ENCODE results near the gene SLC13A5. TPM values are rescaled to one million over a fixed set of nuclear protein-coding genes. Genes with fewer than 3 reads are reported as not detected.

SLC13A5 gene
- polyA plus RNA-seq, 1 donor from 2014 or later, result 0.30 TPM

- peaks cover 15 to 21% (median 19%) of the 10 kb centered on the region in 3 donors for H3K4me1 Mint-ChIP-seq
- H3K36me3 Mint-ChIP-seq, result peaks cover 7% of the 10 kb centered on the region
- peak overlapping the region; percentile 21 to 100 (median 76) for H3K4me3 Mint-ChIP-seq
- H3K9me3 Mint-ChIP-seq, result peaks cover 0 to 2% (median 0%) of the 10 kb centered on the region in 3 donors
- peak overlapping the region in 2 of 3 donors; percentile 23 for H3K27ac Mint-ChIP-seq
- no peaks in the 10 kb centered on the region for H3K27me3 Mint-ChIP-seq
These were observed 74.9 kb downstream of the SLC13A5 start for GRCh38 chr17:6638046-6638908.

GRCh38 chr17:6637458-6637840 lies 75.7 kb downstream of the SLC13A5 start:
- H3K27me3 Mint-ChIP-seq, result no peaks in the 10 kb centered on the region
- peaks cover 12 to 20% (median 17%) of the 10 kb centered on the region in 3 donors for H3K4me1 Mint-ChIP-seq
- H3K4me3 Mint-ChIP-seq, result peak overlapping the region in 1 of 4 donors; percentile 0
- H3K9me3 Mint-ChIP-seq, result peaks cover 0 to 2% (median 0%) of the 10 kb centered on the region in 3 donors
- H3K36me3 Mint-ChIP-seq, result peaks cover 7% of the 10 kb centered on the region
- H3K27ac Mint-ChIP-seq, result peak overlapping the region in 1 of 3 donors; percentile 16

GRCh38 chr17:6636616-6637457 lies 76.3 kb downstream of the SLC13A5 start:
- Mint-ChIP-seq H3K4me1 (peaks cover 8 to 19% (median 13%) of the 10 kb centered on the region in 3 donors), H3K36me3 (peaks cover 10% of the 10 kb centered on the region), H3K4me3 (peak overlapping the region in 1 of 4 donors; percentile 0), H3K27me3 (no peaks in the 10 kb centered on the region), H3K27ac (peak overlapping the region in 2 of 3 donors; percentile 16 to 35), H3K9me3 (peaks cover 0 to 2% (median 0%) of the 10 kb centered on the region in 3 donors)

- Mint-ChIP-seq H3K27ac (no peak overlapping the region), H3K27me3 (no peaks in the 10 kb centered on the region), H3K9me3 (peaks cover 0 to 2% (median 0%) of the 10 kb centered on the region in 3 donors), H3K4me3 (peak overlapping the region in 1 of 4 donors; percentile 0), H3K4me1 (peaks cover 7 to 19% (median 9%) of the 10 kb centered on the region in 3 donors), H3K36me3 (peaks cover 15% of the 10 kb centered on the region)
These were observed 77.1 kb downstream of the SLC13A5 start for GRCh38 chr17:6636105-6636504.

Other genes starting within 250 kb of the SLC13A5 start
- not detected for gene PITPNM3, start 156.8 kb downstream of the SLC13A5 start, polyA plus RNA-seq
- gene KIAA0753, start 72.7 kb downstream of the SLC13A5 start, polyA plus RNA-seq, result 4.0 TPM
- 81.7 TPM for gene TXNDC17, start 72.3 kb downstream of the SLC13A5 start, polyA plus RNA-seq
- 33.3 TPM for gene MED31, start 61.8 kb downstream of the SLC13A5 start, polyA plus RNA-seq
- 8.0 TPM for gene C17orf100, start 61.6 kb downstream of the SLC13A5 start, polyA plus RNA-seq
- gene XAF1, start 42.7 kb upstream of the SLC13A5 start, polyA plus RNA-seq, result 76.2 TPM
- gene FBXO39, start 62.8 kb upstream of the SLC13A5 start, polyA plus RNA-seq, result not detected
- gene TEKT1, start 118.4 kb upstream of the SLC13A5 start, polyA plus RNA-seq, result not detected